ENCODE results near the gene NCOA7.

NCOA7 gene

GRCh38 chr6:125853168-125853567 is 62.4 kb downstream of the NCOA7 start:
- H3K27ac ChIP-seq, result no peak overlapping the region
- no peak for TF ChIP-seq ZFX (IDR thresholded peaks at IDR 0.05; ENCODE audit: borderline replicate concordance)
- no peak for TF ChIP-seq CTCF (IDR thresholded peaks at IDR 0.05)

- no peak overlapping the region for H3K27ac ChIP-seq
- no peak for TF ChIP-seq ZFX (IDR thresholded peaks at IDR 0.05; ENCODE audit: borderline replicate concordance)
- no peak for TF ChIP-seq CTCF (IDR thresholded peaks at IDR 0.05)
Measured at GRCh38 chr6:125853756-125854155, 63.0 kb downstream of the NCOA7 start.

GRCh38 chr6:125854355-125854754 is 63.6 kb downstream of the NCOA7 start:
- H3K27ac ChIP-seq, result no peak overlapping the region
- TF ChIP-seq ZFX (IDR thresholded peaks at IDR 0.05; ENCODE audit: borderline replicate concordance) (no peak), CTCF (IDR thresholded peaks at IDR 0.05) (no peak)

- H3K27ac ChIP-seq, result no peak overlapping the region
- TF ChIP-seq ZFX (IDR thresholded peaks at IDR 0.05; ENCODE audit: borderline replicate concordance), result no peak
Measured at GRCh38 chr6:125855783-125856182, 65.0 kb downstream of the NCOA7 start.

GRCh38 chr6:125857846-125858245 is 67.1 kb downstream of the NCOA7 start:
- TF ChIP-seq CTCF (IDR thresholded peaks at IDR 0.05), result no peak
- no peak for TF ChIP-seq ZFX (IDR thresholded peaks at IDR 0.05; ENCODE audit: borderline replicate concordance)
- H3K27ac ChIP-seq, result no peak overlapping the region

- TF ChIP-seq CTCF (IDR thresholded peaks at IDR 0.05) (peak; percentile 83), ZFX (IDR thresholded peaks at IDR 0.05; ENCODE audit: borderline replicate concordance) (no peak)
- H3K27ac ChIP-seq, result no peak overlapping the region
Measured at GRCh38 chr6:125858427-125859320, 67.9 kb downstream of the NCOA7 start.

- no peak overlapping the region for H3K27ac ChIP-seq
- TF ChIP-seq ZFX (IDR thresholded peaks at IDR 0.05; ENCODE audit: borderline replicate concordance), result no peak
- no peak for TF ChIP-seq CTCF (IDR thresholded peaks at IDR 0.05)
Measured at GRCh38 chr6:125859727-125860126, 69.0 kb downstream of the NCOA7 start.

Measured in 22Rv1 (cell line).